ENCODE measurements around the gene G6PC3.

DNA sequence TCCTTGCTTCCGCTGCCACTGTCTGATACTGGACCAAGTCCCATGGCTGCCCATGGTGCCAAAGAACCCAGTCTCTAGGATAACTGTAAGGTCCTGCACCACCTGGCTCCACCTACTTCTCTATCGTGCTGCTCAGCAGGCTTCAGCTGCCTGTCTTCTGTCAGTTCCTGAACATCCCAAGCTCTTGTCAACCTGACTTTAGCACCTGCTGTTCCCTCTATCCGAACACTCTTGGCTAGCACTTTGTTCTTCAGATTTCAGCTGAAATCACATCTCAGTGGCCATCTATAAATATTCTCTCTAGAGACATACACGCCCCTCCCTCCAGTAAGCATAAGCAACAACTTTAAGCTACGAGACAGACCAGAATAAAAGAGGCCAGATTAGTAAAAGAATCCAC is 40.8 kb upstream of the G6PC3 start:
- TF ChIP-seq, protein P1, sequence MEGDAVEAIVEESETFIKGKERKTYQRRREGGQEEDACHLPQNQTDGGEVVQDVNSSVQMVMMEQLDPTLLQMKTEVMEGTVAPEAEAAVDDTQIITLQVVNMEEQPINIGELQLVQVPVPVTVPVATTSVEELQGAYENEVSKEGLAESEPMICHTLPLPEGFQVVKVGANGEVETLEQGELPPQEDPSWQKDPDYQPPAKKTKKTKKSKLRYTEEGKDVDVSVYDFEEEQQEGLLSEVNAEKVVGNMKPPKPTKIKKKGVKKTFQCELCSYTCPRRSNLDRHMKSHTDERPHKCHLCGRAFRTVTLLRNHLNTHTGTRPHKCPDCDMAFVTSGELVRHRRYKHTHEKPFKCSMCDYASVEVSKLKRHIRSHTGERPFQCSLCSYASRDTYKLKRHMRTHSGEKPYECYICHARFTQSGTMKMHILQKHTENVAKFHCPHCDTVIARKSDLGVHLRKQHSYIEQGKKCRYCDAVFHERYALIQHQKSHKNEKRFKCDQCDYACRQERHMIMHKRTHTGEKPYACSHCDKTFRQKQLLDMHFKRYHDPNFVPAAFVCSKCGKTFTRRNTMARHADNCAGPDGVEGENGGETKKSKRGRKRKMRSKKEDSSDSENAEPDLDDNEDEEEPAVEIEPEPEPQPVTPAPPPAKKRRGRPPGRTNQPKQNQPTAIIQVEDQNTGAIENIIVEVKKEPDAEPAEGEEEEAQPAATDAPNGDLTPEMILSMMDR (IDR thresholded peaks at IDR 0.05; ENCODE audit: extremely low read depth in 1 of 2, insufficient read depth in 1 of 2, low read depth in 1 of 2, low read length in 2 of 2): no peak
- no peak for TF ChIP-seq EZH2 (IDR thresholded peaks at IDR 0.05; ENCODE audit: borderline replicate concordance, low read depth, low read length, severe bottlenecking)
- TF ChIP-seq, protein P2, sequence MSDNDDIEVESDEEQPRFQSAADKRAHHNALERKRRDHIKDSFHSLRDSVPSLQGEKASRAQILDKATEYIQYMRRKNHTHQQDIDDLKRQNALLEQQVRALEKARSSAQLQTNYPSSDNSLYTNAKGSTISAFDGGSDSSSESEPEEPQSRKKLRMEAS (IDR thresholded peaks at IDR 0.05; ENCODE audit: insufficient read depth, insufficient read length): no peak
- TF ChIP-seq POLR2AphosphoS5 (IDR thresholded peaks at IDR 0.05; ENCODE audit: insufficient read depth, low read depth, low read length): no peak
- no peak for TF ChIP-seq POLR2A (IDR thresholded peaks at IDR 0.05; ENCODE audit: low read depth, low read length)
- TF ChIP-seq JUN (IDR thresholded peaks at IDR 0.05; ENCODE audit: borderline replicate concordance, insufficient read depth, insufficient read length, low read depth): no peak
- no peak for TF ChIP-seq FOS (IDR thresholded peaks at IDR 0.05; ENCODE audit: borderline replicate concordance, insufficient read depth, low read length)

All from endothelial cell of umbilical vein (primary cell).